GM23248 (cell line): ENCODE data around the gene VSX1. TPM values are rescaled to one million over a fixed set of nuclear protein-coding genes. Genes with fewer than 3 reads are reported as not detected.

Experiments
- DNase-seq: peaks from one replicate; pipeline ENCODE4 v3.0.0-alpha.2; 2015
- H2AFZ ChIP-seq: fragments of 200-600 bp; sonication (generic); 2 replicates; pipeline ENCODE4 v1.6.1; 2016; ENCODE audit warnings: antibody characterized with exemption
- H3F3A ChIP-seq: fragments of 200-600 bp; sonication (generic); 2 replicates; pipeline ENCODE4 v1.6.1; 2016; ENCODE audit warnings: mild to moderate bottlenecking, antibody characterized with exemption, mixed run types; ENCODE audit not compliant: insufficient read depth
- H3K27ac ChIP-seq: fragments of 200-600 bp; sonication (generic); 2 replicates; pipeline ENCODE4 v1.5.1; 2016; ENCODE audit warnings: mild to moderate bottlenecking
- H3K27me3 ChIP-seq: fragments of 200-600 bp; sonication (generic); replicated peaks from 2 replicates; pipeline ENCODE4 v1.6.1; 2016; ENCODE audit warnings: mild to moderate bottlenecking; ENCODE audit not compliant: insufficient read depth
- H3K36me3 ChIP-seq: fragments of 200-600 bp; sonication (generic); 2 replicates; pipeline ENCODE4 v1.6.1; 2016; ENCODE audit warnings: low read depth, mild to moderate bottlenecking
- H3K4me1 ChIP-seq: fragments of 200-600 bp; sonication (generic); 2 replicates; pipeline ENCODE4 v1.6.1; 2016; ENCODE audit warnings: mild to moderate bottlenecking; ENCODE audit not compliant: insufficient read depth
- H3K4me2 ChIP-seq: fragments of 200-600 bp; sonication (generic); one replicate; pipeline ENCODE4 v1.6.1; 2016; ENCODE audit warnings: mild to moderate bottlenecking; ENCODE audit not compliant: unreplicated experiment
- H3K4me3 ChIP-seq: fragments of 200-600 bp; sonication (generic); 2 replicates; pipeline ENCODE4 v1.5.1; 2016; ENCODE audit warnings: mild to moderate bottlenecking
- H3K79me2 ChIP-seq: fragments of 200-600 bp; sonication (generic); 2 replicates; pipeline ENCODE4 v1.6.1; 2016; ENCODE audit warnings: mild to moderate bottlenecking; ENCODE audit not compliant: insufficient read depth
- H3K9ac ChIP-seq: fragments of 200-600 bp; sonication (generic); 2 replicates; pipeline ENCODE4 v1.6.1; 2016; ENCODE audit warnings: mild to moderate bottlenecking
- H3K9me2 ChIP-seq: fragments of 200-600 bp; sonication (generic); 2 replicates; pipeline ENCODE4 v1.6.1; 2016; ENCODE audit warnings: mixed run types, mild to moderate bottlenecking, moderate library complexity; ENCODE audit not compliant: insufficient read depth
- H3K9me3 ChIP-seq: fragments of 200-600 bp; sonication (generic); one replicate; pipeline ENCODE4 v1.6.1; 2017; ENCODE audit warnings: low read depth
- H4K20me1 ChIP-seq: fragments of 200-600 bp; sonication (generic); 2 replicates; pipeline ENCODE4 v1.6.0; 2016; ENCODE audit not compliant: insufficient read depth
- EZH2 ChIP-seq: fragments of 200-600 bp; sonication (generic); IDR thresholded peaks from 2 replicates; pipeline ENCODE4 v1.6.1; 2018; ENCODE audit warnings: antibody characterized with exemption, mild to moderate bottlenecking; ENCODE audit not compliant: insufficient read depth, poor library complexity, severe bottlenecking
- EZH2phosphoT487 ChIP-seq: fragments of 200-600 bp; sonication (generic); IDR thresholded peaks from 2 replicates; pipeline ENCODE4 v1.6.1; 2018; ENCODE audit warnings: antibody characterized with exemption, moderate library complexity, mild to moderate bottlenecking, low read depth; ENCODE audit not compliant: insufficient read depth
- WGBS, 2 experiments: methylation state at CpG; one replicate each; pipeline ENCODE4 v1.1.6; 2015 to 2017; ENCODE audit warnings: low lambda C conversion rate in 2 of 2, low coverage in 1 of 2; ENCODE audit errors: missing lambda C conversion rate in 2 of 2; 5-methylcytosine and 5-hydroxymethylcytosine counted together
- in situ Hi-C: fragments of 300-500 bp; cut with MboI; formaldehyde crosslinking; loops from 2 replicates; pipeline ENCODE4 v1.15.0; 2020
- polyA plus RNA-seq: library from polyadenylated mRNA; unstranded; fragments of >200 nt; fragmentation: Nextera tagmentation; extraction: Ambion mirVana; gene quantifications from 2 replicates; pipeline ENCODE4 v1.2.1, GENCODE V29; 2016
- total RNA-seq: library from RNA; depleted of rRNA; stranded (reverse); fragments of >200 nt; shearing (Covaris generic); gene quantifications from 2 replicates; pipeline ENCODE4 v1.2.3, GENCODE V29; 2014

Gene VSX1
- total and polyA plus RNA-seq, 2 experiments from 2014 or later: not detected

DNA sequence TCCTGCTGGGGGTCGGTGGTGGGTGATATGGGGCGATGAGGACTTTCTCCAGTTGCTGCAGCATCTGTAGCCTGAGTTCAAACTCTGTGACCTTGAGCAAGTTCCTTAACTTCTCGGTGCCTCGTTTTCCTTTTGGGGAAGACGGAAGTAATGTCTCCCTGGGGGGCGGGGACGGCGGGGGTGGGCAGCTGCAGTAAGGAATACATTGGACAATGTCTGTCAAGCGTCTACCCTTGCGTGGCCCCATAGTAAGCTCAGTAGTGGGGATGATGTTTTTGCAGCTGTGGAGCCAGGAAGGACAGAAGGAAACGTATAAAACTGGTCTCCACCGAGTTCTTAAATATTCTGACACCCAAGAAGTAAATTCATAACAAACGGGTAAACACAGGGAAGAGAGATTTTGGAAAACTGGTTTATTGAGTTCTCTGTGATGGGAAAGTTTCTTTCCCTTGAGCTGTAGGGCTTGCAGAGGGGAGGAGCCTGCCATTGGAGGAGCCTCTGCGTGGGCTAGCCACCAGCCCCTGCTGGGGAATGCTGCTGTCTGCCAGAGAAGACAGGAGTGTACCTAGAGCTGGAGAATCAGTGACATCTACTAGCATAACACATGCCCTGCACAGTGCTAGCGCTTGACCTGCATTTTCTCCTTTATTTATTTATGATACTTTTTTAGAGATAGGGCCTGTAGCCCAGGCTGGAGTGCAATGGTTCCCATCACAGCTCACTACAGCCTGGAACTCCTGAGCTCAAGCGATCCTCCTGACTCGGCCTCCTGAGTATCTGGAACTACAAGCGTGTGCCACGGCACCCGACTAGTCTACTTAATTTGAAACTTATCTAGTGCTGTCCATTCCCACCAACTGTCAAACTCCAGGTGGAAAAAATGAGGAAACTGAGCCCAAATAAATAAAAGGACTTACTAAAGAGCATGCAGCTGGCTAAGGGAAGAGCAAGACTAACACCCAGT, 22.8 kb downstream of the VSX1 start:
- Histone ChIP-seq H3K9me3 (no peaks in the 10 kb centered on the region), H3K4me1 (peaks cover 12% of the 10 kb centered on the region), H3K79me2 (no peaks in the 10 kb centered on the region), H3F3A (0 out of 2 replicates have a peak, but pooled peaks cover 5% of the 10 kb centered on the region), H3K9ac (no peak overlapping the region; the same call in 1 of the 2 replicates), H3K36me3 (no peaks in the 10 kb centered on the region), H3K27me3 (peaks cover 18% of the 10 kb centered on the region), H3K4me2 (peak overlapping the region; percentile 96), H3K4me3 (peak overlapping the region; percentile 70), H3K9me2 (no peaks in the 10 kb centered on the region), H2AFZ (peak overlapping the region; percentile 82), H3K27ac (no peak overlapping the region), H4K20me1 (no peaks in the 10 kb centered on the region)
- peak; percentile 30 for DNase-seq
- in situ Hi-C loops: no loop called here
- WGBS, 2 experiments: 31 to 32% methylated on average over 20 of the region's 20 CpGs
- TF ChIP-seq EZH2: no peak
- TF ChIP-seq EZH2phosphoT487: no peak

DNA sequence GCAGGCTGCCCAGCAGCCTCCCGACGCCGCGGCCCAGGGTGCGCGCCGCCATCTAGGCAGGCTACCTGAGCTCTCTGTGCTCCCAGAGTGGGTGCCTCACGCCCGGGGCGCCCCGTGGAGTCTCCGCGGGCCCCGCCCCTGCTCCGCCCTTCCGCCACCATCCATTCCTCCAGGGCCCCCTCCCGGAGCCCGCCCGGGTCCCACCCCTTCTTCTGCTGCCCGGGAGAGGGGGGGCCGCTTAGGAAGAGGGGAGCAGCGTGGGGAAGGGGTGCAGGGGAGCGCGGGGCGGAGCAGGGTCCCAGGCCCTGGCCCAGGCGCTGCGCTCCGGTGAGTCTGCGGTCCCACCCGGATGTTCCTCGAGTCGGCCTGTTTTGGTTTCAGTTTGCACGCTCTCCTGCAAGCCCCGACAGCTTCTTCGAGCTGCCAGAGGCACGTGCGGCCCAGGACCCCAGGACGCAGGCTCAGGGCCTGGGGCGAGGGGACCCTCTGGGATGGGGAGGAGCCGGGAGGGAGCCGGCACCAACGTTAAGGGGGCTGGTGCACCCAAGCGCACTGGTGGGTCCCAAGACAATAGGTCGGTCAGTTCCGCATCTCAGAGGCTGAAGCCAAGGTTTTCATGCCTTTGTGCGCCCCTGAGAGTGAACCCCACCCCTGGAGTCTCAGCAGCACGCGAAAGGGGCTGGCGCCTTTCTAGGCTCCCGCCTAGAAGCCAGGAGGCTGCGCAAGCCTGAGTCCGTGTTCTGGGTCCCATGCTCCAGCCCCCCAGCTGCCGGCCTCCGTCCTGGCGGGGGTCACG, 23.7 kb downstream of the VSX1 start, which contains the start of gene ACSS1:
Gene ACSS1 (minus strand): TSS at position 89 of the 796 bp plus-strand sequence. CDS start 37 bp downstream, at position 52.
- in situ Hi-C loops: no loop called here
- WGBS, 2 experiments: 2% methylated on average over 35 to 47 of the region's 56 CpGs
- Histone ChIP-seq H2AFZ (peak within 1 kb of the TSS; percentile 82), H3K27ac (no peak within 1 kb of the TSS), H3K4me3 (peak within 1 kb of the TSS; percentile 70), H3K9ac (peak within 1 kb of the TSS; percentile 69), H3K9me2 (no peaks in the 10 kb centered on the region), H4K20me1 (no peaks in the 10 kb centered on the region), H3K27me3 (peaks cover 16% of the 10 kb centered on the region), H3K79me2 (no peaks in the 10 kb centered on the region), H3F3A (peaks cover 10% of the 10 kb centered on the region; the same call in 1 of the 2 replicates), H3K9me3 (no peaks in the 10 kb centered on the region), H3K4me1 (peaks cover 16% of the 10 kb centered on the region), H3K4me2 (peak within 1 kb of the TSS; percentile 96), H3K36me3 (no peaks in the 10 kb centered on the region)
- DNase-seq: peak; percentile 63
- TF ChIP-seq EZH2 (no peak), EZH2phosphoT487 (no peak)

DNA sequence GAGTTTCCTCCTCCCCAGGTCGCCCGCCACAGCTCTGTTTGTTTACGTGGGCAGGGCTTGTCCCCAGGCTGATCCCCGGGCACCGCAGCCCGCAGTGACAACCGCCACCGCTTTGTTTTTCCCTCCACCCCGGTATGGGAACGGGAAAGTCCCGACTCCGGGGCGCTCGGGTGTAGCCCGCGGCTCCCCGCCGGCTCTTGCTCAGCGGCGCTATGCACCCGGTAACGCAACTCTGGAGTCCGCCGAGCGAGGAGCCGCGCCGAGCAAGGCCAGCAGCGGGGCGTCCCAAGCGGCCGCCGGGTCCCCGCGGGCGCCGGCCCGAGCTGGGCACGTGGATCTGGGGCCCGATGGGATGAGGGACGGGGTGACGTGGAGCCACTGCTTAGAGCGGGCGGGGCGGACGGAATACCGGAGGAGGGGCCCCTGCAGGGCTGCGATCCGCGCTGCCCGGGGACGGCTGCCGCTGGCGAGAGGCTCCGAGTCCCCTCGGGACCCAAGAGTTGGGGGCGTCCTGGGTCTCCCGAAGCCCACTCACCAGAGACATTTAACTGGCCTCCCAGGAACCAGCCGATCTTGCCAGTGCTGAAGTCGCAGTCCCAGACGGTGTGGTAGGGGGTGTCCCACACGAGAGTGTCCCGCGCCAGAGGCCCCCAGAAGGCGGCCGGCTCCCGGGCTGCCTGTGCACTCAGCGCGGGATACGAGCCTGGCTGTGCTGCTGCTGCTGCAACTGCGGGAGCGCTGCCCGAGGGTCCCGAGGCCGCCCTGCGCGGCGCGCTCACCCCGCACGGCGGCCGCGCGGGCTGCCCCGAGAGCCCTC, 24.5 kb downstream of the VSX1 start:
- Histone ChIP-seq H4K20me1 (no peaks in the 10 kb centered on the region), H2AFZ (peak overlapping the region; percentile 82), H3K79me2 (no peaks in the 10 kb centered on the region), H3K4me2 (peak overlapping the region; percentile 96), H3K9ac (peak overlapping the region; percentile 69), H3K27ac (no peak overlapping the region), H3K9me2 (no peaks in the 10 kb centered on the region), H3F3A (peaks cover 14% of the 10 kb centered on the region; the same call in 1 of the 2 replicates), H3K27me3 (peaks cover 16% of the 10 kb centered on the region), H3K36me3 (no peaks in the 10 kb centered on the region), H3K4me3 (peak overlapping the region; percentile 70), H3K4me1 (peaks cover 23% of the 10 kb centered on the region), H3K9me3 (no peaks in the 10 kb centered on the region)
- 1% methylated on average over 76 to 79 of the region's 86 CpGs for WGBS, 2 experiments
- TF ChIP-seq EZH2phosphoT487 (no peak), EZH2 (no peak)
- DNase-seq: peak; percentile 68
- in situ Hi-C loops: no loop called here
